ENCODE data around the gene BICRA. TPM values are rescaled to one million over a fixed set of nuclear protein-coding genes. Genes with fewer than 3 reads are reported as not detected.
A peak's percentile ranks its signal among the peaks of the same experiment; 100 is the strongest.

Gene BICRA
- total and polyA plus RNA-seq, 2 donors from 2014 or later, result 3.2 to 14.7 TPM

- intact Hi-C loops (cut with DNase I), result no loop called here
- DNase-seq (no peak), FAIRE-seq (no peak)
- no peaks in the 10 kb centered on the region for H3K27me3 ChIP-seq (ENCODE audit: control insufficient read depth, insufficient read depth, low read length)
- no peak overlapping the region for H3K27ac ChIP-seq (ENCODE audit: low read depth in 2 of 2, low read length in 2 of 2)
- H3K9ac ChIP-seq (ENCODE audit: low read length in 3 of 3), result no peak overlapping the region
- H3K4me1 ChIP-seq (ENCODE audit: control insufficient read depth in 2 of 3, insufficient read depth in 2 of 3, low read depth in 1 of 3, low read length in 3 of 3), result peaks cover 0 to 14% (median 8%) of the 10 kb centered on the region in 3 donors
- peaks cover 0 to 2% (median 0%) of the 10 kb centered on the region in 3 donors for H3K36me3 ChIP-seq (ENCODE audit: control insufficient read depth in 2 of 3, insufficient read depth in 3 of 3, low read length in 3 of 3)
- no peaks in the 10 kb centered on the region for H3K9me3 ChIP-seq (ENCODE audit: control insufficient read depth in 2 of 3, insufficient read depth in 1 of 3, low read length in 3 of 3)
- H3K4me3 ChIP-seq (ENCODE audit: low read length in 3 of 3), result no peak overlapping the region
- TF ChIP-seq, protein P1, sequence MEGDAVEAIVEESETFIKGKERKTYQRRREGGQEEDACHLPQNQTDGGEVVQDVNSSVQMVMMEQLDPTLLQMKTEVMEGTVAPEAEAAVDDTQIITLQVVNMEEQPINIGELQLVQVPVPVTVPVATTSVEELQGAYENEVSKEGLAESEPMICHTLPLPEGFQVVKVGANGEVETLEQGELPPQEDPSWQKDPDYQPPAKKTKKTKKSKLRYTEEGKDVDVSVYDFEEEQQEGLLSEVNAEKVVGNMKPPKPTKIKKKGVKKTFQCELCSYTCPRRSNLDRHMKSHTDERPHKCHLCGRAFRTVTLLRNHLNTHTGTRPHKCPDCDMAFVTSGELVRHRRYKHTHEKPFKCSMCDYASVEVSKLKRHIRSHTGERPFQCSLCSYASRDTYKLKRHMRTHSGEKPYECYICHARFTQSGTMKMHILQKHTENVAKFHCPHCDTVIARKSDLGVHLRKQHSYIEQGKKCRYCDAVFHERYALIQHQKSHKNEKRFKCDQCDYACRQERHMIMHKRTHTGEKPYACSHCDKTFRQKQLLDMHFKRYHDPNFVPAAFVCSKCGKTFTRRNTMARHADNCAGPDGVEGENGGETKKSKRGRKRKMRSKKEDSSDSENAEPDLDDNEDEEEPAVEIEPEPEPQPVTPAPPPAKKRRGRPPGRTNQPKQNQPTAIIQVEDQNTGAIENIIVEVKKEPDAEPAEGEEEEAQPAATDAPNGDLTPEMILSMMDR (IDR thresholded peaks at IDR 0.05; ENCODE audit: borderline replicate concordance, extremely low read depth, insufficient read depth), result no peak
These were observed 16.7 kb downstream of the BICRA start for GRCh38 chr19:47625650-47626049.

DNA sequence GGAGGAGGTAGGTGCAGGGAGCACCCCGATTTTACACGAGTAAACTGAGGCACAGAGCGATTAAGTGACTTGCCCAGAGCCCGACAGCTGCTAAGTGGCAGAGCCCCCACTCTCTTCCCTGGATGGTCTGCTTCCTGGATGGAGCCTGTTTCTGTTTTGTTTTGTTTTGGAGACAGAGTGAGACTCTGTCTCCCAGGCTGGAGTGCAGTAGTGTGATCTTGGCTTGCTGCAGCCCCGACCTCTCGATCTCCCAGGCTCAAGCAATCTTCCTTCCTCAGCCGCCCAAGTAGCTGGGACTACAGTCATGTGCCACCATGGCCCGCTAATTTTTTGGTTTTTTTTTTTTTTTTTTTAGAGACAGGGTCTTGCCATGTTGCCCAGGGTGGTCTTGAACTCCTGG, 17.3 kb downstream of the BICRA start:
- TF ChIP-seq, protein P1 (IDR thresholded peaks at IDR 0.05; ENCODE audit: borderline replicate concordance, extremely low read depth, insufficient read depth), result no peak

DNA sequence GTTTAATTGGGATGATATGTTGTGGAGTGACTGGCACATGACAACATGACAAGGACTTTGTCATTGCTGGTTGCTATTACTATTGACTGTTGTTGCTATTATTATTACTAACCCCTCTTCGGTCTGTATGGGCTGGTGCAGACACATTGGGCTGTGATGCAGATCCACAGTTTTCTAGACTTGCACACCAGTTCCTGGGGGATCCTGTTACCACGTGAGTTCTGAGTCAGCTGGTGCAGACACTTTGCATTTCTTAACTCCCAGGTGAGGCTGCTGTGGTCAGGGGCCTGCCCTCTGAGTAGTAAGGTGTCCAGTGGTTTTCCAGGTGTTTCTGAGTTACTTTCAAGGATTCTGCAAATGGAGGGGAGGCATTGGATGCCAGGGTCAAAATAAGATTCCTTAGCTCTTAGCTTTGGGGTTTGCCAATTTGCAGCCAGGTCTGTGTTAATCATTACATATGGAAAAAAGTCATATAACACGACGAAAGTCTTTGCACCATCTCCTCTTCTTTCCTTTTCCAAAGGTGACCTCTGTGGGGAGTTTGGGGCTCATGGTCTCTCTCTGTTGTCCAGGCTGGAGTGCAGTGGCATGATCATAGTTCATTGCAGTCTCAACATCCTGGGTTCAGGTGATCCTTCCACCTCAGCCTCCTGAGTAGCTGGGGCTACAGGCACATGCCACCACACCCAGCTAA, 19.3 kb downstream of the BICRA start:
- TF ChIP-seq, protein P1 (IDR thresholded peaks at IDR 0.05; ENCODE audit: borderline replicate concordance, extremely low read depth, insufficient read depth), result no peak
- peaks cover 0 to 2% (median 0%) of the 10 kb centered on the region in 3 donors for H3K36me3 ChIP-seq (ENCODE audit: control insufficient read depth in 2 of 3, insufficient read depth in 3 of 3, low read length in 3 of 3)
- H3K27ac ChIP-seq (ENCODE audit: low read depth in 2 of 2, low read length in 2 of 2), result peak overlapping the region in 1 of 2 donors; percentile 3
- no peak overlapping the region for H3K9ac ChIP-seq (ENCODE audit: low read length in 3 of 3)
- FAIRE-seq (no peak), DNase-seq (no peak)
- H3K27me3 ChIP-seq (ENCODE audit: control insufficient read depth, insufficient read depth, low read length), result no peaks in the 10 kb centered on the region
- intact Hi-C loops (cut with DNase I), result no loop called here
- H3K4me1 ChIP-seq (ENCODE audit: control insufficient read depth in 2 of 3, insufficient read depth in 2 of 3, low read depth in 1 of 3, low read length in 3 of 3), result peaks cover 0 to 12% (median 9%) of the 10 kb centered on the region in 3 donors
- H3K9me3 ChIP-seq (ENCODE audit: control insufficient read depth in 2 of 3, insufficient read depth in 1 of 3, low read length in 3 of 3), result no peaks in the 10 kb centered on the region
- no peak overlapping the region for H3K4me3 ChIP-seq (ENCODE audit: low read length in 3 of 3)

More for the DNA sequence above, 17.3 kb downstream of the BICRA start:
- Histone ChIP-seq H3K4me3 (ENCODE audit: low read length in 3 of 3) (no peak overlapping the region), H3K36me3 (ENCODE audit: control insufficient read depth in 2 of 3, insufficient read depth in 3 of 3, low read length in 3 of 3) (peaks cover 0 to 2% (median 0%) of the 10 kb centered on the region in 3 donors), H3K9ac (ENCODE audit: low read length in 3 of 3) (no peak overlapping the region), H3K9me3 (ENCODE audit: control insufficient read depth in 2 of 3, insufficient read depth in 1 of 3, low read length in 3 of 3) (no peaks in the 10 kb centered on the region), H3K27me3 (ENCODE audit: control insufficient read depth, insufficient read depth, low read length) (no peaks in the 10 kb centered on the region), H3K4me1 (ENCODE audit: control insufficient read depth in 2 of 3, insufficient read depth in 2 of 3, low read depth in 1 of 3, low read length in 3 of 3) (peaks cover 0 to 14% (median 8%) of the 10 kb centered on the region in 3 donors), H3K27ac (ENCODE audit: low read depth in 2 of 2, low read length in 2 of 2) (no peak overlapping the region)
- DNase-seq (no peak), FAIRE-seq (no peak)
- intact Hi-C loops (cut with DNase I), result no loop called here
